ENCODE results near the gene DMXL2. TPM values are rescaled to one million over a fixed set of nuclear protein-coding genes. Genes with fewer than 3 reads are reported as not detected.
A peak's percentile ranks its signal among the peaks of the same experiment; 100 is the strongest.

Gene DMXL2
- total and polyA plus RNA-seq, 9 of the 15 experiments (the other 6 are each of a cell fraction or from before 2014, with no cell fraction given) = 9.3 to 57.7 (median 30.7) TPM

GRCh38 chr15:51652084-51652668 is 29.6 kb upstream of the DMXL2 start (continued):
- no peak for TF ChIP-seq ZNF57 (CRISPR knock-in tag; IDR thresholded peaks at IDR 0.05)
- TF ChIP-seq NBN (IDR thresholded peaks at IDR 0.05; ENCODE audit: low read depth) = peak; percentile 50; the same call in 1 of the 2 replicates
- TF ChIP-seq XRCC5 (IDR thresholded peaks at IDR 0.05; ENCODE audit: low read depth, low read length) = no peak
- TF ChIP-seq, protein P1, sequence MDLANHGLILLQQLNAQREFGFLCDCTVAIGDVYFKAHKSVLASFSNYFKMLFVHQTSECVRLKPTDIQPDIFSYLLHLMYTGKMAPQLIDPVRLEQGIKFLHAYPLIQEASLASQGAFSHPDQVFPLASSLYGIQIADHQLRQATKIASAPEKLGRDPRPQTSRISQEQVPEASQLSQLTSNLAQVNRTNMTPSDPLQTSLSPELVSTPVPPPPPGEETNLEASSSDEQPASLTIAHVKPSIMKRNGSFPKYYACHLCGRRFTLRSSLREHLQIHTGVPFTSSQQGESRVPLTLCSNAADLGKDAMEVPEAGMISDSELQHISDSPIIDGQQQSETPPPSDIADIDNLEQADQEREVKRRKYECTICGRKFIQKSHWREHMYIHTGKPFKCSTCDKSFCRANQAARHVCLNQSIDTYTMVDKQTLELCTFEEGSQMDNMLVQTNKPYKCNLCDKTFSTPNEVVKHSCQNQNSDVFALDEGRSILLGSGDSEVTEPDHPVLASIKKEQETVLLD (IDR thresholded peaks at IDR 0.05) = no peak
- peak; percentile 97 for TF ChIP-seq ARID1B (IDR thresholded peaks at IDR 0.05)
- TF ChIP-seq CBX2 (IDR thresholded peaks at IDR 0.05; ENCODE audit: insufficient read depth, low read length, poor library complexity, severe bottlenecking) = no peak
- TF ChIP-seq HDAC1 (IDR thresholded peaks at IDR 0.05) = peak in 1 of 2 experiments; percentile 82; a peak in 3 of 4 replicates
- TF ChIP-seq PRPF4 (IDR thresholded peaks at IDR 0.05; ENCODE audit: insufficient read depth, low read depth, low read length, poor library complexity, severe bottlenecking) = no peak
- no peak for TF ChIP-seq MTF1 (CRISPR knock-in tag; IDR thresholded peaks at IDR 0.05; ENCODE audit: borderline replicate concordance)
- TF ChIP-seq MLX (CRISPR knock-in tag; conservative IDR thresholded peaks at IDR 0.05) = no peak
- TF ChIP-seq BCLAF1 (IDR thresholded peaks at IDR 0.05; ENCODE audit: borderline replicate concordance in 1 of 2, control insufficient read depth in 1 of 2, low read depth in 2 of 2, low read length in 1 of 2) = peak in 1 of 2 experiments; percentile 30; a peak in 1 of 4 replicates
- peak; percentile 87 for TF ChIP-seq HDAC2 (IDR thresholded peaks at IDR 0.05)
- TF ChIP-seq ZNF3 (CRISPR knock-in tag; IDR thresholded peaks at IDR 0.05) = no peak
- TF ChIP-seq SP2 (IDR thresholded peaks at IDR 0.05; ENCODE audit: extremely low read depth, low read depth, low read length, poor library complexity, severe bottlenecking) = no peak
- no peak for TF ChIP-seq LARP7 (IDR thresholded peaks at IDR 0.05)
- TF ChIP-seq IFI16 (CRISPR knock-in tag; IDR thresholded peaks at IDR 0.05) = no peak
- no peak for TF ChIP-seq MEF2D (tag; conservative IDR thresholded peaks at IDR 0.05; ENCODE audit: low read depth)
- TF ChIP-seq RNF2 (IDR thresholded peaks at IDR 0.05) = no peak
- no peak for TF ChIP-seq CHD1 (IDR thresholded peaks at IDR 0.05; ENCODE audit: low read length)
- no peak for TF ChIP-seq HIVEP1 (CRISPR knock-in tag; IDR thresholded peaks at IDR 0.05)
- no peak for TF ChIP-seq TRIM25 (IDR thresholded peaks at IDR 0.05; ENCODE audit: borderline replicate concordance)
- TF ChIP-seq PCBP2 (IDR thresholded peaks at IDR 0.05; ENCODE audit: low read depth, low read length, poor library complexity, severe bottlenecking) = no peak
